HG03378 (cell line): ENCODE data around the gene TANGO2.

Experiments used
- ATAC-seq: cut with Tn5 transposase; IDR thresholded peaks from one replicate; pipeline ENCODE4 v1.9.1; 2021; ENCODE audit warnings: mild to moderate bottlenecking, moderate library complexity; ENCODE audit not compliant: unreplicated experiment

Gene TANGO2

DNA sequence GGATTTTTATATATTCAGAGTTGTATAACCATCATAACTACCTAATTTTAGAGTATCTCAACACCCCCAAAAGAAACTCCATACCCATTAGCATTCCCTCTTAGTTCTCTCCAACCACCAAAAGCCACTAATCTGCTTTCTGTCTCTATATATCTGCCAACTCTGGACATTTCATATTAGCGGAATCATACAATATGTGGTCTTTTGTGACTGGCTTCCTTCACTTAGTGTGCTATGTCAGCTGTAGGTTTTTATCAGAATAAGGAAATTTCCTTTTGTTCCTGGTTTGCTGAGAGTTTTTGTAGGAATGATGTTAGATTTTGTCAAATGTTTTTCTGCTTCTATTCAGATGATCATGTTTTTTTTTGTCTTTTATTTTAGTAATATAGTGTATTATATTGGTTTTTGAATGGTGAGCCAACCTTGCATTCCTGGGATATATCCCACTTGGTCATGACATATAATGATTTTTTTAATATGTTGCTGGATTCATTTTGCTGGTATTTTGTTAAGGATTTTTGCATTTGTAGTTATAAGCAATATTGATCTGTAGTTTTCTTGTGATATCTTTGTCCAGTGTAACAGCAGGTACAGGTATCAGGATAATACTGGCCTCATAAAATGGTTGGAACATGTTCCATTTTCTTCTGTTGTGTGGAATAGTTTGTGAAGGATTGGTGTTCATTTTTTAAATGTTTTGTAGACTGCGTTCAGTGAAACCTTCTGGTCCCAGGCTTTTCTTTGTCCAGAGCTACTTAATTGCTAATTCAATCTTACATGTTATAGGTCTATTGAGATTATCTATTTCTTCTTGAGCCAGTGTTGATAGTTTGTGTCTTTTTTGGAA is 75.9 kb downstream of the TANGO2 start:
- ATAC-seq: no peak

DNA sequence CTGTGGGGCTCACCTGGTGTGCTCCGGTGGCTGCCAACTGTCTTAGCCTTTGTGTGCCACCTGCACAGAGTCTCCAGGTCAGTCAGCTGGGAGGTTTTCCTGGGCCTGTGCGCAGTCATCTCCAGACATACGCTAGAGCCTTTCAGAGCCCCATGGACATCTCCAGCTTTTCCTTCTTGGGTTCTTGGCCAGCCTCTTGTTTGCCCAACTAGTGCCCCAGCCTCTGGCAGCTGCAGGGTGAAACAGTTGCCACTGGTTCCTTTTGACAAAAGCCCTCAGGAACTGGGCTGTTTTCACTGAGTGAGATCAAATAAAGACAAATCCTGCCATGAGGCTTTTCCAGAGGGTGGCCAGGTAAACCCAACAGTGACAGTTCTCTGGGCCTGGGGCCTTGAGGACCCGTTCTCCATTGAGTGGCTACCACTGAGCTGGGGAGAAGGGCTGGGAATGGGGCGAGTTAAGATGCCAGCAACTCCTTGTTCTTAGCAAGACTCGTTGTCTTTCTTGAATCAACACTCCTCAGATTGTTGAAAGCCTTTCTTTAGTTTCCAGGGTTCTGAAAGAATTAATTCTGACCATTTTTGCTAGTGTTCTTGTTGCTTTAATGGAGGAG is 78.3 kb downstream of the TANGO2 start:
- ATAC-seq: no peak

GRCh38 chr22:20101638-20102037 is 80.7 kb downstream of the TANGO2 start:
- ATAC-seq: no peak

DNA sequence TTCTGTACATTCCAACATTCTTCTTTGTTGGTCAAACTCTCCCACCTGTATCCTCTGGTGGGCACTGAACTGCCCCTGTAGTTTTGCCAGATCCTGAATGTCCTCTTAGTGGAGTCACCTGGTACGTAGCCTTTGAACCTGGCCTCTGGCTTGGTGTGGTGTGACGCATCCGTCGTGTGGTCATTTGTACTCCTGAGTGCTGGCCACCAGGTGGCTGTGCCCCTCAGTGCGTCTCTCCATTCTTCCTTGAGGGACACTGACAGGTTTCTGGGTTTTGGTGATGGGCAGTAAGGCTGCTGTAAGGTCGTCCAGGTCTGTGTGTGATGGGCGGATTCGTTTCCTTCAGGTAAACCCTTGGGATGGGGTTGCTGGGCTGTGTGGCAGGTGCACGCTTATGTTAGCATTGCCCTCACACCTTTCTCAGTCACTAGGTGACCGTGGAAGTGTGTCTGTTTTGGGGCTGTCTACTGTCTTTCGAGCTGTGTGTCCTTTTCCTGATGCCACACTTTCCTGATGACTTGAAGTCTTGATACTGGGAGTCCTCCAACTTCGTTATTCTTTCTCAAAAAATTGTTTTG is 81.4 kb downstream of the TANGO2 start:
- ATAC-seq: no peak

DNA sequence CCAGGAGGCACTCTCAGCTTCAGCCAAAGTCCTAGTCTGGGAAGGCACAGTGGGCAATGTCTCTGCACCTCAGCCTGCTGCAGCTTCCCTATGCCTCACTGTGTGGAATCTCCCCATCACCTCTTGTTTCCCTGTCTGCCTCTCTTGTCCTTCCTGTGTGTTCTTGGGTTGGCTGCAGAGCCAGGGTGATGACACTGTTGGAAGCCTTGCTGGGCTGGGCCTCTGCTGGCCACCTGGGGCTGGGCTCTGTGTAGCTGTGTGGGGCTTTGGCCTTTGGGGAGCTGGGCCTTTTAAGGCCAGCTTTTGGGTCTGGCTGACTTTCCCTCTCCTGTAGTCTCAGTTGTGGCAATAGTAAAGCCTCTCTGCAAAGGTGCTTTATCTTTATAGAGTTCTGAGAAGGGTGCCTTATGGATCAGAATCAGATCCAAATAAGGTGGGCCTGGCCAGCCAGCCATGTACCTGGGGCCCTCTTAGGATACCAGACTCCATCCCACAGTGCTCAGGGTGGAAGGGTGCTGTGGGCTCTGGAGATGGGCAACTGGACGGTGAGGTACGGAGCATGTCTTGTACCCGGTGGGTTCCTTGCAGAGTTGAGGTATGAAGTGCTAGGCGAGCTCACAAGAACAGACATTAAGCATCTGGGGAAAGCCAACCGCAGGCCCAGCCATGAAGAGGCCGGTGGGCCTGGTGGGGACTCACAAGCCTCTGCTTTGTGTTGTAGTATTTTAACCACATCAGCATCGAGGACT is 84.7 kb downstream of the TANGO2 start:
- ATAC-seq: no peak

GRCh38 chr22:20106205-20106848 is 85.4 kb downstream of the TANGO2 start:
- ATAC-seq: no peak

DNA sequence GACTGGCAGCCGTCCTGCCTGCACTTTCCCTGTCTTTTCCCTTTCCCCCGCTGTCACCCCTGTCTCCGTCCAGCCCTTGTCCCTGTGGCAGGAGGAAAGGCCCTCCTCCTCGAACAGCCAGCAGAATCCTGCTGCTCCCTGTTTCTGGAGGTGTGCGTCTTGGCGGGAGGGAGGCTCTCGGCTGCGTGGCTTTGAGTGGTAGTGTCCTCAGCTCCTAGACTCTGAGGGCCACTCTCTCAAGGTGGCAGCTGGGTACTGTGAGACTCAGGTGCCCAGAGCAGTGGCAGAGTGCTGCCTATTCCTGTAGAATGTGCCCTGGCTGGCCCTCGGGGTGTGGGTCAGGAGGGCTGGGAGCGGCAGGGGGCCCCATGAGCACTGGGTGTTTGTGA is 85.9 kb downstream of the TANGO2 start:
- no peak for ATAC-seq

DNA sequence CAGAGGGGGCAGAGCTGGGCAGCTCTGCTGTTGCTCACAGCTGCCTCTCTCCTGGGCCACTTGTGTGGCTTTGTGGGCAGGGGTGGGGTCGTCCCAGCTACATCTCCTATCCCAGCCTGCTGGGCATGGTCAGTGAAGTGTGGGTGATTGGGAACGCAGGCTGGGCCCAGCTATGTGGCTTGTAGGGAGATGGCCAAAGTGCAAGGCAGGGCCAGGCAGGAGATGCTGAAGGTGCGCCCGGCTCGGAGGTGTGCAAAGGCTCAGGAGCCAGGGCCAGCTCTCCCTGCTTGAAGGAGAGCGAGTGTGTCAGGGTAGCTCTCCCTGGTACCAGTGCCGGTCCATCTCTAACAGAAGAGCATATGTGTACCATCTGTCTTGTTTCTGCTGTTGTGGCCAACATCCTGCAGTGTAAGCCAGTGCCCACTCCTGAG is 86.6 kb downstream of the TANGO2 start:
- no peak for ATAC-seq

DNA sequence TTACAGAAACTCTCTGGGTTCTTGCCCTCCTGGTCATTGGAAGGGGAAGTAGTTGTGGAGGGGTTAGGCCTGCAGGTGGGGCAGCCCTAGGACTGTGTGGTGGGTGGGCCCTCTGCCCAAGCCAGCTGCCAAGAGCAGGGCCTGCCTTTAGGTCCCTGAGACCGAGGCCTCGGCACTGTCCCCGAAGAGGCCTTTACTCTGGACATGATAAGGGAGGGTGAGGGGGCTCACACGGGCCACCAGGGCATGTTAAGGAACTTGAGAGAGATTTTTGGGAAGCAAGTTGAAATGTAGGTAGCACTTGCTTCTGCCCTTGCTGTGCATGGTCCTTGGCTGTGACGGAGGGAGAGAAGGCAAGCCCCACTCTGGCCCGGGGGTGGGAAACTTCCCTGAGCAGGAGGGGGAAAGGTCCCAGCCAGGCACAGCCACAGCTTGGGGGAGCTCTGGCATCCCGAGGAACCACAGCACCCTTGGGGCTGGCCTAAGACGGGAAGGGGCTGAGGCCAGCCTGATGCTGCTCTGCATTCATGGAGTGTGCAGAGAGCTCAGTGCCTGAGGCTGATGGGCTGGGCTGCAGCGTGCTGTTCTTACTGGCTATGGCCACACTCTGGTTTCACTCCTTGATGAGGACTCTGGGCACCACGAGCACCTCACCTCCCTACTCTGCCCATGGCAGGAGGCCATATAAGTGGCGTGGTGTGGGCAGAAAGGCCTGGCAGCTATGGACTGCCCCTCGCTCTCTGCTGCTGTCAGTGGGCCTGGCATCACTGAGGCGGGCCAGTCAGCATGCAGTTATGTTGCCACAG is 87.2 kb downstream of the TANGO2 start:
- ATAC-seq: no peak

GRCh38 chr22:20108757-20109230 is 87.9 kb downstream of the TANGO2 start:
- no peak for ATAC-seq

GRCh38 chr22:20109411-20110358 is 88.8 kb downstream of the TANGO2 start:
- ATAC-seq: no peak

DNA sequence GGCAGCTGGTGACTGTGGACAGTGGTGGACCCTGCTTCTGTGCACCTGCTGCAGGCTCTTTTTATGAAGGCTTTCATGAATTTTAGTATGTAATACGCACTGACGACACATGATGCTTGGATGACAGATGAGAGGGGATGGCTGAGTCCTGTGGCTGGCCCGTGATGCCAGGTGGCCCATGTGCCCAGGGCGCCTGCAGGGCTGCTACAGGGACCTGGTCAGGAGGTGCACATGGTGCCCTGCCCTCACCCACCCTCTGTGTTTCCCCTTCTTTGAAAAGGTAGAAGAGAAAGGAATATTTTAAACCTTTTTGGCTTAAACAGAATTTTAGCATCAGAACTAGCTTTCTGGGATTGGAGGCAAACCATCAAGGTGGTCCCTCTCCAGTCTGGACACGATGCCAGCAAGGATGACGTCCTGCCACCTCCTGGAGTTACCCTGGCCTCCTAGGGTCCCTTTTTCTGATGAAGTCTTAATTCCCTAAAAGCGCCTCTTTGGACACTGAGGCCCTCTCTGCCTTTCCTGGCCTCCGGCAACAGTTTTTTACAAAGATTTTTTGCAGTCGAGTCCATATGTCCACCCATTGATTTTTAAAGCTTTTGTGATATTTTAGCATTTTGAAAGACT is 89.6 kb downstream of the TANGO2 start:
- no peak for ATAC-seq

GRCh38 chr22:20111045-20111688 is 90.3 kb downstream of the TANGO2 start:
- ATAC-seq: no peak

GRCh38 chr22:20111689-20112622 is 91.0 kb downstream of the TANGO2 start:
- ATAC-seq: no peak

- no peak for ATAC-seq
Measured at GRCh38 chr22:20112623-20113511, 92.0 kb downstream of the TANGO2 start.
